Inflammatory macrophage (primary cell): ENCODE data around the gene HOXB6.
A peak's percentile ranks its signal among the peaks of the same experiment; 100 is the strongest.

Experiments
- DNase-seq, 2 donors: peaks; one replicate each; pipeline ENCODE4 v3.0.0-alpha.2; 2020 to 2022

The HOXB6 gene

GRCh38 chr17:48634493-48635208, 29.9 kb upstream of the HOXB6 start:
- no peak for DNase-seq

- no peak for DNase-seq
These were observed 28.5 kb upstream of the HOXB6 start for GRCh38 chr17:48633266-48633677.

DNA sequence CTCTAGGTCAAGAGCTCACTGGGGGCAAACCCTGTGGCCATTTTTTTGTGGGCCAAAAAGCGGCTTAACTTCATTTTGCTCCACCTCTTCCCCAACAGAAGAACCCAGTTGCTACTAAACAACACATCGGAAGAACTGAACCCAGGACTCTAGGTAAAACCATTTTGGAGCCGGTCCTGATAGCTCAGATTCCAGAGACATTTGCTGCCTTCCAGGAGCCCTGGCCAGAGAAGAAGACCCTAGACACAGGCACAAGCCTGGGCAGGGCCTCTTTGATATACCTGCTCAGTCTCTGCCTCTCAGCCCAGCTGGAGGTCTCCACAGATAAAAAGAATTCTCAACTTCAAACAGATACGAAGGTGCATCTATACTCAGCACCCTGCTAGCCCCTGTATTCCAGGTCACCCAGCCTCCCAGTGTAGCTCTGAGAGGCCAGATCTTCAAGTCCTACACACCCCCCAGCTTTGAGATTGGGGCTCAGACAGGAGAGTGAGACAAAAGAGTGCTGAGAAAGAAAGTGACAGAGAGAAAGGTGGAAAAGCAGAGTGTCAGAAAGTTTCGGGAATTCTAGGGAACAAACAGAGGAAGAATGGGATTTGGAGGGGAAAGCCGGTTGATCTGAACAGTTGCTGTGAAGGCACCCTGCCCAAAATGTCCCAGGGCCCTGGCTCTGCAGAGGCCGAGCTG, 27.9 kb upstream of the HOXB6 start:
- no peak for DNase-seq

DNA sequence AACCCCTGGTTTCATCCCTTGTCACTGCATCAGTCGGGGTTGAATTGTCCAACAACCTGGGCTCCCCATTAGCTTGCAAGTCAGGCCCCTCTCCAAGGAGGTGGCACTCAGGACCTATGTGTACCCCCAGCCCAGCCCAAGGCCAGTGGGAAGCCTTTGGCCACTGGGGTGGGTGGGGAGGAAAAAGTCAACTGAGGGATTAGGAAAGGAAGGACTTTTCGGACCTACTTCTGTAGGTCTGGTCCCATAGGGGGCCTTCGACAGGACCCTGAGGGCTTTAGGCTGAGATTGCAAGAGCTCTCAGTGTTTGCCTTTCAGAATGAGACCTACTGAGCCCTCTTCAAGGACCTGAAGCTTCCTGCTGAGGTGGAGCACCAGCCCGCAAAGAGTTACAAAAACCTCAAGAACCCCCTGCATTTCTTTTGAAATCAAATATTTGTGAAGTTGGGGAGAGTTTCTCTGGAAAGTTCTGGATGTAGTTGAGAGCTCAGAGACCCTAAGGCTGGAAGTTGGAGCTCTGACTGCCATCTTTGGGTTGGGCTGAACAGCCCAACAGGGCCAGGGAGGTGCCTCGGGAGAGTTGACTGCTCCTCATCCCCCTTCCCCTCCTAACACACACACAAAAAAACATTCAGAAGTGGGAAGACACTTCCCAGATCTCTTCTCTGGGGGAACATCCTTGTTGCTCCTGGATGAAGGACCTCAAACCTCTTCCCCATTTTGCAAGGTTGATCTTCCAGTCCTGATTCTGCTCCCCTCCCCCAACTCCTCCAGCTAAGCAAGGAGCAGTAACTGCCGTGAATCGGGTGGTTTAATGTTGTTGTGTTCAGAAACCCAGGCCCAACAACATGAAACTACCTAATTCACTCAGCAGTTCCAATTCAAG, 27.1 kb upstream of the HOXB6 start:
- no peak for DNase-seq

- DNase-seq = no peak
These were observed 26.3 kb upstream of the HOXB6 start for GRCh38 chr17:48630925-48631692.

GRCh38 chr17:48630009-48630924, 25.5 kb upstream of the HOXB6 start:
- DNase-seq = no peak

DNA sequence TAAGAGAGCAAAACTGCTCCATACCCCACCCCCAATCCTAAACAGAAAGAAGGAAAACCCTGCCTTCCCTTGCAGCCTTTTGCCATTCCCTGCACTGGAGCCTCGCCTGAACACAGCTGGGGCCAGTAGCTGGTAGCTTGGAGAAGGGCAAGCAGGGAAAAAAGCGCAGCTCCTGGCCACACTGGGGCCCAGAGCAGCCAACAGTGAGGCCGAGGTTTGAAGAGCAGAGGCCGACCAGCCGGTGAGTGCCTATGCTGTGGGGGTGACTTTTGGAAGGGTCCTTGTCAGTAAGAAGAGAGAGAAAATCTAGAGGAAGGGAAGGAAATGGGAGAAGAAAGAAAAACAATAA, 24.6 kb upstream of the HOXB6 start:
- DNase-seq = no peak

- DNase-seq = peak; percentile 17 to 33
These were observed 24.0 kb upstream of the HOXB6 start for GRCh38 chr17:48628649-48629410.

DNA sequence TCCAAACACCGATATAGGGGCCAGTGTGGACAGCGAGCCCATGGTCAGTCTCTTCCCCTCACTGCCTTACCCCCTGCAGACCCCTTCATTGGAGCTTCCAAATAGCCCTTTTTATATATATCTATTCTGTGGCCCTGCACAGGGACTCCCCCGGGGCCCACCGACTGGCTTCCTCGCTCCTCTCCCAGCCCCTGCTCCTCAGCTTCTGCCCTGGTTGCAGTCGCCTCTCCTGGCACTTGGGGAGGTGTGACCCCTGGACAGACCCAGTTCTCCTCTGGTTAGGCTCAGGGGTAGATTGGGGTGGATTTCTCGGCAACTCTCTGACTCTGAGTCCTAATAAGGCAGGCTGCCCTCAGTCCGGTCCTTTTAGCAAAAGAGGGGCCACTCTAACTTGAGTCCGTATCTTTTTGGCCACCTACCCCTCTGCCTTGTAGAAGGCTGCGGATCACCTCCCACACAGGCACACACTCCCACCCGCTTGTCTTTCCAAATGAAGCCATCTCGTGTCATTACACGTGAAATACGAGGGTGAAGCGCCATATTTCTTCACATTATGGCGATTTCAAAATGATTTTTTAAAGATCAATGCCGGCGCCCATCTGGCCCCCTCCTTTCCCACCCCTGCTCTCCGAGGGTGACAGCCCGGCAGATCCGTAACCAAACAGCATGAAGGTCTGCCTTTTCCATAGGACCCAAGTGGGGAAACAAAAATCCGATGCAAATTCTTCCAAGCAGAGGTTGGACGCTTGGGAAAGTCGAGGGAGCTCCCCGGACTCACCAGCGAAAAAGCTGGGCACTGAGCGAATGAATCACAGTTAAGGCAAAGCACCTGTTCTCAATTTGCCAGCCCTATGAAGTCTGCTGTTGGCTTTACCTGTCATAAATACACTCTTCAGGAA, 23.1 kb upstream of the HOXB6 start:
- DNase-seq = no peak

- no peak for DNase-seq
These were observed 22.4 kb upstream of the HOXB6 start for GRCh38 chr17:48627118-48627597.

- DNase-seq = no peak
These were observed 21.7 kb upstream of the HOXB6 start, which contains the start of gene HOXB9 for GRCh38 chr17:48626245-48627117. HOXB9 (minus strand) TSS chr17:48626358; CDS start chr17:48626269, 89 bp downstream.

DNA sequence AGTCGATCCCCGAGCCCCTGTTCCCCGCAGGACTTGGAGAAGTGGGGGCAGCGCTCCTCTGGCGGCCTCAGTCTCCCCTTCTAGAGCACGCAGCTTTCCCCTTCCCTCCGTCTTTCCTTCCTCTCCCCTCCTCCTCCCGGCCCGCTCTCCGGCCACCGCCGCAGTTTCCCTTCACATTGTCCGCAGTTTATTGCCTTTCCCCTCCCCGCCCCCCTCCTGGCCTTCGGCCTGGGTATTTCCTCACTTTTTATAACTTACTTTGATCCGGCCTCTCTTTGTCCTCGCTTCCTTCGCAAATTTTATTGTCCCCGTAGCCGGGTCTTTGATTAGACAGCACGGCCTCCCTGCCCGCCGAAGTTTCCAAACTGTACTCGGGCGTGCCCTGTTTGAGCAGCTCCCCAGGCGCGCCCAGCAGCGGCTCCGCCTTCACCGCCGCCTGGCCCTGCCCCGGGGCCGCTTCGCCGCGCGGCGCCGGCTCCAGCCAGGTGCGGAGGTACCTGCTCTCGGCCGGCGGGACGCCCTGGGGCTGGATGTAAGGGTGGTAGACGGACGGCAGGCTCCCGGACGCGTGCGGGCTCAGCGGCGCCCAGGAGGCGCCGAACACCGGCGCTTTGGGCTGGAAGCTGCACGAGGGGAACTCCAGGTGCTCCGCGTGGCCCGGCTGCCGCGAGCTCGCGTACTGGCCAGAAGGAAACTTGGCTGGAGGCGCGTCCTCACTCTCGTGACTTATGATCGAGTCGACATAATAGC, 20.9 kb upstream of the HOXB6 start:
- DNase-seq = no peak

DNA sequence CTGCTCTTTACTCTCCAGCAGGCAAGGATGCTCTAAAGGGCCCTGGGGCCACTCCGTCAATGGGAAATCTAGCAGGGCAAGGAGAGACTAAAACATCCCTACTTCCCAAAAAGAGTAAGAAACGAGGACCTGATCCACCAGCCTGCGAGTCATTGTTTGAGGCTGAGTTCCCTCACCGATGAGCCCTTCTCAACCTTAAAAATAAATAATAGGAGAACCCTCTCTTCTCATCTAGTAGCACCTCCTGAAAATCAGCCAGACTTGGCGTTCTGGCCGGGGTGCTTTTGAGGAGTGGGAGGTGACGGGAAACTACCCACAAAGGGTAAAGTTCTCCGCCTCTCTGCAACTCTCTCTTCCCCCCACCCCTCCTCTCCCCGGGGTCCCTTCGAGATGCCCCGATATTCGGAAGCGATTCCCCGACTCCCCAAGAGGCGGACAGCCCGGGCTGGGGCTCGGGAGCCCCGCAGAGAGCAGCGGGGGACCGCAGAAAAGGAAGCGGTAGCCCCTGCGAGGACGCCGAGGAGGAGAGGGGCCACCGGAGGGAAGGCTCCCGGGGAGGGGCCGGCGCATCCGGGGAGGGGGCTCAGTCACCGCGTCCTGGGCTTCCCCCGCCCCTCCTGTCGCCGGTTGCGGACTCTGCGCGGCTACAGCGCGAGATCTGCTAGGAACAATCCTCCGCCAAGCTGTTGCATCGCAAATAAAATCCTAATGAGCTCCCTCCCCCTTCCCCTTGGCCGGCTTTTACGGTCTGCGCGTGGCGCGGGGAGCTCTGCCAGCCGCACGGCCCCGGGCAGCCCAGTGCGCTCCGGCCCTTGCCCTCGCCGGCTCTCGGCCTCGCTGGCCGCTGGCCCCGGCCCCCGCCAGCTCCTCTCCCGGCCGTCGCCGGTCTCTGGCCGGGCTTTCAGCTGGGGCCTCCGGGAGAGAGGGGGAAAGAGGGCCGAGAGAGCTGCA, 20.0 kb upstream of the HOXB6 start:
- no peak for DNase-seq

GRCh38 chr17:48624118-48624517, 19.3 kb upstream of the HOXB6 start:
- no peak for DNase-seq

GRCh38 chr17:48623583-48623982, 18.8 kb upstream of the HOXB6 start:
- DNase-seq = no peak

- no peak for DNase-seq
These were observed 18.1 kb upstream of the HOXB6 start for GRCh38 chr17:48622857-48623256.
